Frontal cortex (tissue), 4 donors: ENCODE data around the gene SYNPO2. TPM values are rescaled to one million over a fixed set of nuclear protein-coding genes. Genes with fewer than 3 reads are reported as not detected.

ENCODE experiments used
- DNase-seq, 2 donors: peaks; one replicate each; pipeline ENCODE4 v3.0.0; 2012; ENCODE audit warnings: low spot score in 2 of 2
- FAIRE-seq: peaks from 2 replicates; lab custom pipeline; 2012; peaks lifted over from hg19 to GRCh38; lab: Jason Lieb, UNC
- total RNA-seq: library from RNA; depleted of rRNA; stranded (reverse); fragments of >200 nt; gene quantifications from one replicate; pipeline ENCODE4 v1.2.3, GENCODE V29; 2014
- donor health status: control.
- donor health status: control.
- donor health status: control.

The SYNPO2 gene, protein sequence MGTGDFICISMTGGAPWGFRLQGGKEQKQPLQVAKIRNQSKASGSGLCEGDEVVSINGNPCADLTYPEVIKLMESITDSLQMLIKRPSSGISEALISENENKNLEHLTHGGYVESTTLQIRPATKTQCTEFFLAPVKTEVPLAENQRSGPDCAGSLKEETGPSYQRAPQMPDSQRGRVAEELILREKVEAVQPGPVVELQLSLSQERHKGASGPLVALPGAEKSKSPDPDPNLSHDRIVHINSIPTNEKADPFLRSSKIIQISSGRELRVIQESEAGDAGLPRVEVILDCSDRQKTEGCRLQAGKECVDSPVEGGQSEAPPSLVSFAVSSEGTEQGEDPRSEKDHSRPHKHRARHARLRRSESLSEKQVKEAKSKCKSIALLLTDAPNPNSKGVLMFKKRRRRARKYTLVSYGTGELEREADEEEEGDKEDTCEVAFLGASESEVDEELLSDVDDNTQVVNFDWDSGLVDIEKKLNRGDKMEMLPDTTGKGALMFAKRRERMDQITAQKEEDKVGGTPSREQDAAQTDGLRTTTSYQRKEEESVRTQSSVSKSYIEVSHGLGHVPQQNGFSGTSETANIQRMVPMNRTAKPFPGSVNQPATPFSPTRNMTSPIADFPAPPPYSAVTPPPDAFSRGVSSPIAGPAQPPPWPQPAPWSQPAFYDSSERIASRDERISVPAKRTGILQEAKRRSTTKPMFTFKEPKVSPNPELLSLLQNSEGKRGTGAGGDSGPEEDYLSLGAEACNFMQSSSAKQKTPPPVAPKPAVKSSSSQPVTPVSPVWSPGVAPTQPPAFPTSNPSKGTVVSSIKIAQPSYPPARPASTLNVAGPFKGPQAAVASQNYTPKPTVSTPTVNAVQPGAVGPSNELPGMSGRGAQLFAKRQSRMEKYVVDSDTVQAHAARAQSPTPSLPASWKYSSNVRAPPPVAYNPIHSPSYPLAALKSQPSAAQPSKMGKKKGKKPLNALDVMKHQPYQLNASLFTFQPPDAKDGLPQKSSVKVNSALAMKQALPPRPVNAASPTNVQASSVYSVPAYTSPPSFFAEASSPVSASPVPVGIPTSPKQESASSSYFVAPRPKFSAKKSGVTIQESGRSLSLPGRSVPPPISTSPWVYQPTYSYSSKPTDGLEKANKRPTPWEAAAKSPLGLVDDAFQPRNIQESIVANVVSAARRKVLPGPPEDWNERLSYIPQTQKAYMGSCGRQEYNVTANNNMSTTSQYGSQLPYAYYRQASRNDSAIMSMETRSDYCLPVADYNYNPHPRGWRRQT
- total RNA-seq = 1.6 TPM

DNA sequence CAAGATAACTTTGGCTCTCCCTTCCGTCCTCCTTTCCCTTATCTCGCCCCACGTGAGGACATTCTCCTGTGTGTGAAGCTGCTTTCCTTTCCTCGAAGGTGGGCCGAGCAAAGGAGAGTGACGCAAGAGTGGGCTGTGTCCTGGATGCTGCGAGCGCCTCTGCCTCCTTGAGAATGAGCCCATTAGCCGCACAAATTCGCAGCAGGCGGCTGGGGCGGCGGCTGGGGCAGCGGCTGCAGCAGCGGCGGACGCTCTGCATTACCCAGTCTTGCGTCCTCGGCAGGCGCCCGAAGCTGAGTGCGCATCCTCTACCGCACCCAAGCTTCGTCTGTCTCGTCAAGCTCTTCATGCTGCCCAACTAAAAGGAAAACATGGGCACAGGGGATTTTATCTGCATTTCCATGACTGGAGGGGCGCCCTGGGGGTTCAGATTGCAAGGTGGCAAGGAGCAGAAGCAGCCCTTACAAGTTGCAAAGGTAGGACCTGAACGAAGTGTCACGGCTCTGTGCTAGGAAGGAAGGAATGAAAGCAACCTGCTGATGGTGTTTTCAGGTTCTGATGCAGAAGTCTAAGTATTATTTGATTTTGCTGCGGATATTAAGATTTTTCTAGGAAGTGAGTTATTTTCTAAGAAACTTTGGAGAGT is at the start of gene SYNPO2:
SYNPO2 (plus strand) TSS at position 189 of the 646 bp plus-strand sequence; CDS start at position 372, 183 bp downstream.
- FAIRE-seq = no peak
- DNase-seq = peak in 1 of 2 donors; percentile 34

DNA sequence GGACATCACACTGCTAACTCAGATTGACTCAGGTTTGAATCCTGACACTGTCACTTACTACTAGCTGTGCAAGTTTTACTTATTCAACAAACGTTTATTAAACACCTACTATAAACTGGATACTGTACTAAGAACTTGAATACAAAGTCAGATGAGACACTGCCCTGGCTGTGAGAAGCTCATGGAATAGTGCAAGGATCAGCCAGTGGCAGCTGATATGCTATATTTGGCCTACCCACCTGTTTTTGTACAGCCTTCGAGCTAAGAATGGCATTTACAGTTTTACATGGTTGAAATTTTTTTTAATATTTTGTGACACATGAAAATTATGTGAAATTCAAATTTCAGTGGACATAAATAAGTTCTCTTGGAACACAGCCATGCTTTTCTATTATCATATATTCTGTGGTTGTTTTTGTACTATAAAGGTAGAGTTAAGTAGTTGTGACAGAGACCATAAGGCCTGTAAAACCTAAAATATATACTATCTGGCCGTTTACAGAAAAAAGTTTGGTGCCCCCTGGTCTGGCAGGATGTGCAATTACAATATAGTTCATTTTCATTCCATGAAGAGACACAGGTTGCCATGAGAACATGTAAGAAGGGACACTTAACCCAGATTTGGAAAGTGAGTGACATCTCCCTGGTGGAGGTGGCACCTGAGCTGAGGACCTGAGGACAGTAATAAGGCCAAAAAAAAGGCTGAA is 49.3 kb upstream of the SYNPO2 start:
- FAIRE-seq = no peak
- no peak for DNase-seq

DNA sequence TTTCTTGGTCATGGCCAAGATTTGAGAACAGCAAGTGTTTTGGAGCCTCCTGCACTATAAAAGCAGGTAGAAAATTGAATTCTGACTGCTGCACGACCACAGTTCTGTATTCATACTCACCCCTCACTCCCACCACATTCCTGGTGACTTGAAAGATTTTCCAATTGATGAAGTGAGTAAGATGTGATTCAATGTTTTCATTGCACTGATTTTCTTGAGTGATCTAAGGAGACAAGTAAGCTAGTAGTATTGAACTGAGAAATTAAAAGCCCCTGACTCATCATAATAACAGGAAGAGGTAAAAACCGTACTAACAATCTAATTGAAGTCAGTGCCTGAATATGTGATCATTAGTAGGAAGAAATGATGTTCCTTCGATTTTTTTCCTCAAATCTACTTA is 46.6 kb upstream of the SYNPO2 start:
- DNase-seq (no peak), FAIRE-seq (no peak)

DNA sequence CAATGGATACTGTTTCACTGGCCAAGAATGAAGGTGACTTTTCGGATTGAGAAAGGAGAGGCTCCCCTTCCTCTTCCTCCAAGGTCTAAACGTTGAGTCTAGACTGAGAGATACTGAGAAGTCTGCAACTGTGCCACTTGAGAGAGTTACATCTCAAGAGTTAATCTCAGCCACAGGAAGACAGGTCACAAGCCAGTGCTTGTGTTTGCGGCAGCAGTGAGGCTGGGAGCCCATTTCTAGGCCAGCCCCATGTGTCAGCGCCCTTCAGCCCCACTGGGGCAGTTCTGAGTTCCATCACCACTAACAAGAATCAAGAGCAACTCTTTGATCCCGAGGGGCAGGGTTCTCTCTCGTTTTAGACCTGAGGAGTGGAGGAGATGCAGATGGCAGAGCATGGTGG is 45.4 kb upstream of the SYNPO2 start:
- FAIRE-seq (no peak), DNase-seq (no peak)

DNA sequence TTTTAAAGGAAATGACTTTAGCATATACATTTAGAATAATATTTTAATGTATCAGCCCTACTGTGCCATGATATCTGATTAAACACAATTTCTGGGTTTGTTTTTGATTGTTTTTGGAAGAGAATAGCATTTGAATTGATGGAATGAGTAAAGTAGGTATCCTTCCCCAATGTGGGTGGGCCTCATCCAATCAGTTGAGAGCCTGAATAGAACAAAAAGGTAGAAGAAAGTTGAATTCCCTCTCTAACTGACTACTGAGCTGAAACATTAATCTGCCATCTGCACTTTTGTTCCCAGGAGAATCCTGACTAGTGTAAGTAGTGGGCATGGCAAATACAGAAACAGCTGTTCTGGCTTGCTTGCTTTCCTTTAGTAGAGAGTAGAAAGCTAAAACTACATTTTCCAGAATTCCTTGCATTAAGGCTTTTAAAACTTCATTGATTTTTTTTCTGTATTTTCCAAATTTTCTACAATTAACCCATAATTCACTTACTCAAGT is 43.1 kb upstream of the SYNPO2 start:
- FAIRE-seq (no peak), DNase-seq (no peak)

DNA sequence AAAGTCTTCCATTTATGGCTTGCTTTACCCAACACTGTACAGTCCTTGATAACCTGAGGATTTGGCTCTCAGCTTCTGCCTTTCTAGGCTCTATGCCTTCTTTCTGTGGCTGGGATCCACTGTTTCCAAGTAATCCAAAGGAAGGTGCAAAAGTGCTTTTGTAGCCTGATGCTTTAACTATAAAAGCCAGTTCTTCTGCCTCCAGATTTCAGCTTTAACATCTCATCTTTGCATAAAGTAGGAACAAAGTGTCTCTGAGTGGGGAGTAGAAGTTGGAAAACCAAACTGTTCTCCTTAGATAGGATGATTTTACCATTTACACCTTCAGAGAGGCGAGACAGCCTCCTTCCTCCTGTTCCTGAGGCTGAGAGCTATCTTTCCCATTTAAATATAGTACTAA is 41.7 kb upstream of the SYNPO2 start:
- FAIRE-seq (no peak), DNase-seq (no peak)

DNA sequence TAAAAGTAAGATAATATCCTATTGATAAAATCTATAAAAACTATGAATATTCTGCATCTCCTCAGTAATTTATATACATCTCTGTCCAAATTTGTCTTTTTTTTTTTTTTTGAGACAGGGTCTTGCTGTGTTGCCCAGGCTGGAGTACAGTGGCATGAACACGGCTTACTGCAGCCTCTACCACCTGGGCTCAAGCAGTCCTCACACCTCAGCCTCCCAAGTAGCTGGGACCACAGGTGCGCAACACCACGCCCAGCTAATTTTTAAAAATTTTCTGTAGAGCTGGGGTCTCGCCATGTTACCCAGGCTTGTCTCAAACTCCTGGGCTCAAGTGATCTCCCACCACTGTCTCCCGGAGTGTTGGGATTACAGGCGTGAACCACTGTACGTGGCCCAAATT is 40.4 kb upstream of the SYNPO2 start:
- no peak for FAIRE-seq
- no peak for DNase-seq

DNA sequence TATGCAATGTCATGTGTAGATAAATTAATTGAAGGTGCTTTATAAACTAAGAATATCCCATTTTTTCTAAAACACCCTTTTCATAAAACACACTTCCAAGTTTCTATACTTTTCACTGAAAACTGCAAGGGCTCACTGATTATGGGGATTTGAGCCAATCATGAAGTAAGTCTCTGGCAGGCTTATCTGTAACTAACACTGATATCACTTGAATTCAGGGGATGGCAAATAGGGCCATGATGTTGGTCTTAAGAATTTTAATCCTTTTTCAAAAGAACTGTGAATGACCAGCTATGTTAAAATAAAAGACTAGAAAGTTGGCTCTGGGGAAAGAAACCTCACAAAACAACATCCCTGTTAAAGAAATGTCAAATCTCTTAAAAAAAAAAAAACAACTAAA is 39.8 kb upstream of the SYNPO2 start:
- DNase-seq = no peak
- FAIRE-seq = no peak

DNA sequence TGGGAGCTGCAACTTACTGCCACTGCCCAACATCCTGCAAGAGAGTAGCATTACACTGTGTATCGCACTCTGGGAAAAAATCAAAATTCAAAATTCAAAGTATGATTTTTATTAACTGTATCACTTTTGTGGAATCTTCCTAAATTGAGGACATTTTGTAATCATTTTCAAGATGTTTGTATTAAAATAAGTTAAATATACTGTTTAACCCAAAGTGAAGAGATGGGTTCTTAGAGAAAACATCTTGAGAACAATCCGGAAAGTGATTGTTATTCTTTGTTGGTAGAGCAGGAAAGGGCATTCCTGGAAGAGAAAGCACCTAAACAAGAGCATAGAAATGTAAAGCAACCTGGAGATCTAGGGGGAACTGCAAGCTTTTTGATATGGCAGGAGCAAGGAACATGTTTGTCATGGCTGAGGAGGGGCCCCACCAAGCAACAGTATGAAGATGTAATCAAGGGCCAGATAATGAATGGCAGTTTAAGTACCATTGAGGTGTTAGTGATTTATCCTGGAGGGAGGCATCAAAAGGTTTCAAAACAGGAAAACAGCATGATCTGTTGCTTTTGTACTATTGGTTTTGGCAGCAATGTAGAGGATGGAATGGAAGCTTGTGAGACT is 38.7 kb upstream of the SYNPO2 start:
- DNase-seq (no peak), FAIRE-seq (no peak)

DNA sequence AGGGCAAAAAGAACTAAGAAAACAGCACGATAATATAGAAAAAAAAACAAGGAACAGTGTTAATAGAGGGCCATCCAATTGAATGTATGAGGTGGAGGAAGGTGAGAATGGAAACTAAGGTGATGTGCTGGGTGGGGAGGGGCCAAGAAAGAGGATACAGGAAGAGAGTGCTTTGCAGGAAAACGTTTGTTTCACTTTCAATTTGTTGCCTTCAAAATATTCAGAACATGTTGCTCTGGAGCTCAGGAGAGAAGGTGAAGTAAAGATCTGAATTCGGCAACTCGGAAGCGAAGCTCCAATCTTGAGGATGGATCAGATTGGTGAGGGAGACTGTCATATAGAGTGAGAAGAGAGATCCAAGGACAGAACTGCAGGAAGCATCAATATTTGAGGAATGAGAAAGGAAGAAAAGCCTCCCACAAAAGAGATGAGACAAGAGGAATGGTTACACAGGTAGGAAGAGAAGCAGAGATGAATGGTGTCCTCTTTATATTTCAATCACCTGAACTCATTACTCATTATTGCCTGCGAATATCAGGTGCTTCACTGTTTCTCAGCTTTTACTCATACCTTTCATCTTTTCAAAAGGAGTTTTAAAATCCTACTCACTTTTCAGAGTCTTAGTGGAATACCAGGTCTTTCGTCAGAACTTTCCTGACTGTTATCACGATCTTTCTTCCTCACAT is 38.0 kb upstream of the SYNPO2 start:
- FAIRE-seq (no peak), DNase-seq (no peak)

DNA sequence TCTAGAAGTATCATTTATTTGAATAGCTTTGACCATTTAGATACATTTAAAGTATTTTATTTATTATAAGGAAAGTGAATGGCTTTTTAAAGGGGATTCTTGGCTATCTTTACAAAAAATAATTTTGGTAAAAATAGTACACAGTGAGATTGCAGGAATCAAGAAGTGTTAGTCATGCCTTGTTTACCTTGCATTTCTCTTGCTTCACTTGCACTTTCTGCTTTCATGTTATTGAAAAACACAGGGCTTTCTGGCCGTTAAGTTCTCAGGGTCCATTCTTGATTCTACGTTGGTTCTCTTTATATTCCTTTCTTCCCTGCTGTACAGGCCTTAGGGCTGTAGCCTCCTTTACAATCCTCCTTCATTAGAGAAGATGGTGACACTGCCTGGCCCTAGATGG is 30.9 kb upstream of the SYNPO2 start:
- DNase-seq (no peak), FAIRE-seq (no peak)

DNA sequence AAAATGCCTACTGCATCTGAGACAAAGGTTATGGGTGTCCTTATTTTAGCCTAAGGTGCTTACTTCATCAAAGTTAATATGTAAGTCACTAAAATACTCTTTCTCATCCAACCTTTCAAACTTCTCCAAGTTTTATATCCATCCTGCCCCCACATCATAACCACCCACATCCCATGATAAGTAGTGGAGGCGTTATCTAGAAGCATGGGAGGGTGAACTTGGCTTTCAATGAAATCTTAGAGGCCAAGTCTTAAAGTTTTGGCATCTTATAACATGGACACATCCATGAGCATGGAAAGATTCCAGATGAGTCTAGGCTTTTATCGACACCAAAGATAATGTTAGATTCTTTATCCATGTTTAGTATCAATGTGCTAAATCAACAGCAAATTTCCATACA is 29.9 kb upstream of the SYNPO2 start:
- FAIRE-seq = no peak
- DNase-seq = no peak

DNA sequence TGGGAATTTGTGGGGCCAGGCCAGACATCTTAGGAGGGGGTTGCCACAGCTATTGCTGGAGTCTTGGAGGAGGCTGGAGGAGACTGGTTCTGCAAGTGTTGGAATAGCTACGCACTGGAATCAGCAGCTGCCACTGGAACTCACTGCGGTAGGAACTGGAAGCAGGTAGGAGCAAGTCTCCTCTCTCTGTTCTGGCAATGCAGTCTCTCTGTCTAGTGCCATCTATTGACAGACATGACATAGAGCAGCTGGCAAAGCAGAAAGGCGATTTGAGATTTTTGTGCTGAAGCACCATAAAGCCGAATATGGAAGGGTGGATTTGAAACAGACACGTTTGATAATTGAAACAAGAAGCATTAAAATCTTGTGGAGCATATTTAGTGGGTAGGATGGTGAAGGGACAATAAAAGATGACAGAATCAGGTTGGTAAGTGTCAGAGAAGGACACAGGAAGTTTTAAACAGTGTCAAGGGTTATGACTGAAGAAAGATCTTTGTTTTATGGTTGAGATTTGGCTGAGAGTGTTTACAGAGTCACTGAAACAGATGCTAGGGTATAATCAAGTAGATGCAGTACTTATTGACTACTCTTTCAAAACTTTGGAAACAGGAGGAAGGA is 23.5 kb upstream of the SYNPO2 start:
- FAIRE-seq (no peak), DNase-seq (peak in 1 of 2 donors; percentile 28)

DNA sequence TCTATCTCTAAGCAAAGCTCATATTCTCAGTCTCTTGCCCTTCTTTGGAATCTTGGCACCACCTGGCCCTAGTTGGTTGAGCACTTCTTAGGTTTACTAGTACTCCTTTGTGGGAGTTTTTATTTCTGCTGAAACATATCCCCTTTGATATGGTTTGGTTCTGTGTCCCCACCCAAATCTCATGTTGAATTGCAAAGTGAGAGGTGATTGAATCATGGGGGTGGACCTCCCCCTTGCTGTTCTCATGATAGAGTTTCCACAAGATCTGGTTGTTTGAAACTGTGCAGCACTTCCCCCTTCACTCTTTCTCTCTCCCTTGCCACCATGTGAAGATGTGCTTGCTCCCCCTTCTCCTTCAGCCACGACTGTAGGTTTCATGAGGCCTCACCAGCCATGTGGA is 22.2 kb upstream of the SYNPO2 start:
- no peak for DNase-seq
- no peak for FAIRE-seq

DNA sequence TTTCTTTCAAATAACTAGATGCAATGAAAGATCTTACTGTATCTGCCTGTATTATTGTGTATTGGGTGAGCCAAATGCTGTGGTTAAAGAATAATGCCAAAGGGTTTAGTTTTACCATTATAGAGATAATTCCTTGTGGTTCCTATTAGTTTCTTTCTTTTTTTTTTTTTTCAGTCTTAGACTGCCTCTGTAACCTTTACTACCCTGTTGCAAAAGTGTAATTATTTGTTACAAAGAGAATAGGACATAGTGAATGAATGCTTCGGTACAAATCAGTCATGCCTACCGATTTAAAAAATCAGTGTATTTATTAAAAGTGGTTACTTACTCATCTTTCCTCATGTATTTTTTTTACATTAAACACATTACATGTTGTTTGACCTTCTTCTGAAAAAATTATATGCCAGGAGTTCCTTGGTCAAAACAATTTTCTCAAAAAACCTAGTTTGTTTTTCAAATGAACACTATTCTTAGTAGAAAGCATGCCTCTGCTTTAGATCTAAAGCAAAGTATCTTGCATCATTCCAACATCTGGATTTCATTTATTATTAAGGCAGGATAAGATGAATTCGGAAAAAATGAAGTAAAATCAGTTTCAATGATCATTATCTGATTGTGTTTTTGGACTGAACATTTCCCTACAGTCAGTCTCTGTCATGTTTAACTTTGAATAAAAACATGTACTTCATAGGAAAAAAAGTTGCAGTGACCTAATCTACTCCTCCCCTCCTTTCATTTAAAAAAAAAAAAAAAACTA is 21.2 kb upstream of the SYNPO2 start:
- no peak for FAIRE-seq

DNA sequence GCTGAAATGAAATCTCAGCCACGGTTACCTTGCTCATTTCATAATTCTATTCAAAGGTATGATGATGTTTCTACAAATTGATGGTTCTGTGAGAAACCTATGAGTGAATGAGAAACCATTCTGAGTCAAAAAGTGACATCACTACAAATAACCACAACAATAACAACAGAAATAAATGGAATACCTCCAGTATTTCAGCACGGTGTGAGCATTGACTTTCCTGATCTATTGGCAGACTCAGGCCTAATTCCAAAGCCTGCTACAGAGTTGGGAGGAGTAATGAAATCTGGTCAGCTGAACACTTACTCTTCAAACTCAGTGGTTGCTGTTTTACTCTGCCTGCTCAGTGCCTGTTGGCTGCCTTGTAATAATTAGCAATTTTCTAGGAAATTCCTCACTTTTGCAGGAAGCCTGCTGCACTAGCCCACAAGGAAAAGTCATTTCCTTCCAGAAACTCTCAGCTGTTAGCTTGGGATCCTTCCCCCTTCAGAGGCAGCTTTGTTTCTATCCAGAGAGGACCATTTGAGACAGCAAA is 18.8 kb upstream of the SYNPO2 start:
- no peak for DNase-seq

More for the DNA sequence above, 21.2 kb upstream of the SYNPO2 start:
- DNase-seq = no peak

DNA sequence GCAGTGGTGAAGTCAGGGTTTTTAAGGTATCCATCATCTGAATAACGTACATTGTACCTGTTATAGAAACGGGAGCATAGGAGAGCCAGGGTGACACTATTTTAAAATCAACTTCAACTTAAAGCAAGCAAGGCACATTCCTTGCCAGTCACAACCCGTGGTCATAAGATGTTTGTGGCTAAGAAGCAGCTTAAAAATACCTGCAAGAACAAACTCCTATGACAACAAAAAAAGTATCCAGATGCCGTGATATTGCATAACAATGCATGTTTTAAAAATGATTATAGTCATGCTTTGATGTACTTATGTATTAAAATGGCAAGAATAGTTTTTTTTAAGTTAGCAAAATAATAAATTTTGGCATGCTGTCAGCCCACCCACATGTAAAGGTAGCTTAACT is 16.5 kb upstream of the SYNPO2 start:
- no peak for DNase-seq
- FAIRE-seq = no peak

More for the DNA sequence above, 18.8 kb upstream of the SYNPO2 start:
- no peak for FAIRE-seq
